VCaP (cell line): Measurements from ENCODE around the gene ZNF33A.

ENCODE experiments used
- H3K27ac ChIP-seq: fragments of 450-650 bp; 2 replicates; pipeline ENCODE4 v1.5.1; 2017
- CTCF ChIP-seq: fragments of 450-650 bp; conservative IDR thresholded peaks from 2 replicates; pipeline ENCODE4 v1.5.1; 2017; ENCODE audit warnings: mild to moderate bottlenecking, moderate library complexity

ZNF33A gene

GRCh38 chr10:38010119-38010903, at the start of gene ZNF33A:
TSS of gene ZNF33A (plus strand) at chr10:38010675. CDS start at chr10:38012342, 1,667 bp downstream.
- TF ChIP-seq CTCF: no peak

DNA sequence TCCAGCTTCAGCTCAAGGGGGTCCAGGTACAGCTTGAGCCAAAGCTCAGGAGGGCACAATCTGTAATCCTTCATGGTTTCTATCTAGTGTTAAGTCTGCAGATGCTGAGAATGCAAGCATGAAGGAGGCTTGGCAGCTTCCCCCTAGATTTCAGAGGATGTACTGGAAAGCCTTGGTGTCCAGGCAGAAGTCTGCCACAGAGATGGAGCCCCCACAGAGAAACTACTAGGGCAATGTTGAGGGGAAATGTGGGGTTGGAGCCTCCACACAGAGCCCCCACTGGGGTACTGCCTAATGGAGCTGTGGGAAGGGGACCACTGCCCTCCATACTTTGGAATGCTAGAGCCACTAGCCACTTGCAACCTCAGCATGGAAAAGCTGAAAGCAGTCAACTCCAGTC, 45.5 kb upstream of the ZNF33A start:
- H3K27ac ChIP-seq: no peak overlapping the region
- TF ChIP-seq CTCF: no peak

More at GRCh38 chr10:38010119-38010903, at the start of gene ZNF33A:
- peak within 1 kb of the TSS; percentile 96 for H3K27ac ChIP-seq

DNA sequence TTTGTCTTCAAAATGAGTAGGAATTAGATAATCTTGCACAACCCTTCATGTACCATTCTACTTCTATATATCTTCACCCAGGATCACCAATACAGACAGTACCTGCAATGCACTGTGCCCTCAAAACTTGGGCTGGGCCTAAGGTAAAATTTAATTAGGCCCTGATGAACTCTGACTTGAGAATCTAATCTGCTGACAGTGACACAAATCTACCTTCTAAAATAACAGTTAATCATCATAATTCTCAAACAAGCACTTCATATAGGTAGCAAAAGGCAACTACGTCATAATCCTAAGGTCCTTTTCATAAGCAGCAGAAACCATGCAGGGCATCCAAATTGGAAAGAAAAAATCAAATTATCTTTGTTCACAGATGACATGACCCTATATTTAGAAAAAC, 38.1 kb upstream of the ZNF33A start:
- no peak for TF ChIP-seq CTCF
- H3K27ac ChIP-seq: no peak overlapping the region

DNA sequence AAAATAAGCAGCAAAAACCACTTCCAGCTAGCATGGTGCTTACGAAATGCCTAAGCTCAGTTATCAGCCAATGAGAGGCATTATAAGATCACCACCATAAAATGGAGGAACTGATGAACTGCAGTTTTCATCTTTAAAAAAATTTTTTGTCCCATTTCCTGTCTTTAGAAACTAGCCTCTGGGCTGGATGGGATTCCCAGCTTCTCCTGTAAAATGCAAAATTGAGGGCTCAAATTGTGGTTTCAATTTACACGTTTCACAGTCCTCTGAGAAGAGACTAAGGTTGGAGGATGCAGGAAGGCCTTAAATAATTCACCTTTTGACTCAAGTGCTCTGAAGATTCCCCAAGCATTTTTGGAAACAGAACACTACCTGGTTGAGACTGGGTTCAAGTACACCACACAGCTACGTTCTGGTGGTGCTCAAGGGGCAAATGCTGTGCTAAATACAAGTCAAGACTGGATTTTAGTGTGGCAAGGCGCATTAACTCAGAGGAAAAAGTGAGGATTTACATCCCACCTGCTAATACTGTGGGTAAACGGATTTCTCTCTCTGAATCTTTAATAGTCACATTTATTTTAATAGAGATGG, 35.0 kb upstream of the ZNF33A start:
- no peak for TF ChIP-seq CTCF
- H3K27ac ChIP-seq: peak overlapping the region; percentile 94

DNA sequence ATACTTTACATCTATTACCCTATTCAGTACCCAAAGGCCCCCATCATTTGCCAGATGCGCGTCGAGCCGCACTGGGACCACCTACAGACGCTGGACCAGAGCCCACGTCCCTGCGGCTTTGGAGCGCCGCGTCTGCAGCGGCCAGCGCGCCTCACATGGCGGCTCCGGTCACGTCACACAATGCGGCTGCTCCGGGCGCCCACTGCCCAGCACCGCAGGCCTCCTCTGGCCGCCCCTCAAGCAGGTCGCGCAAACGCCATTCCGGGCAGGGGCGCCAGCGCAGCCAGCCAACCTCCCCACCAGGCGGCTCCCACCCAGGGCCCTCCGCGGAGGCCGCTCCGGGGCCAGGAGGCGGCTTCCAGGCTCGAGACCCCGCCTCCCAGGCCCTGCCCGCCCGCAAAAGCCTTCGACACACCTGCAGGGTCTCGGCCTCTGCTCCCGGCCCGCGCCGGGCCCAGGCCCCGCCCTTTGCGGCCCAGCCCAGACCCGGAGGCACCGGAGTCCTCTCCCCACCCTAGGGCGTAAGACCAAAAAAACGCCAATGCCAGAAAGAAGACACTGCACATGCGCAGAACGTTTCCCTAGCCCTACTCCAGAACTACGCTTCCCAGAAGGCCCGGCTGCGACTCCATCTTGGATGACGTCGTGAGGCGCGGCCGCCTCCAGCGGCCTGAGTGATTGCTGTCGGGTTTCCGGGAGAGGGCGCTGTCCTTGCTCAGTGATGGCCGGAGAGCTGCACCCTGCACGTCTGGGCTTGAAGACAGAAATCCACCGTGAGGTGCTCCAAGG, 34.2 kb upstream of the ZNF33A start, which contains the start of gene ZNF25:
Gene ZNF25 (minus strand): TSS at position 557 of the 789 bp plus-strand sequence. CDS start 4,925 bp downstream, outside the sequence.
- H3K27ac ChIP-seq: peak within 1 kb of the TSS; percentile 94
- TF ChIP-seq CTCF: peak; percentile 94

DNA sequence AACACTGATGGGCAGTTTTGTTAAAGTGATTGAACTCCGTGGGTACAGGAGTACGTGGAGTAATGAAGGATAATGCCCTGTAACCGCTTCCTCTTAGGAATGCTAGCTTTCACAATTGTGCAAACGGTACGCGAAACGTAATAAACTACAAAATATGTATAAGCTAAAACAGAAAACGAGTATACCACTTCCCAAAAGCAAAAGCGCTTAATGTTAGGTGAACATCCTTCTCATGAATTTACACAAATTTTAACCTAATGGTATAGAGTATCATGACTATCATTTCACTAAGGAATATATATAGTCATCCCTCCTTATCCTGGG, 33.6 kb upstream of the ZNF33A start:
- TF ChIP-seq CTCF: peak; percentile 60
- H3K27ac ChIP-seq: peak overlapping the region; percentile 94

- H3K27ac ChIP-seq: no peak overlapping the region
- TF ChIP-seq CTCF: no peak
These were observed 18.8 kb upstream of the ZNF33A start for GRCh38 chr10:37991655-37992054.
